ENCODE data around the gene KLF16.
A peak's percentile ranks its signal among the peaks of the same experiment; 100 is the strongest.

Gene KLF16

DNA sequence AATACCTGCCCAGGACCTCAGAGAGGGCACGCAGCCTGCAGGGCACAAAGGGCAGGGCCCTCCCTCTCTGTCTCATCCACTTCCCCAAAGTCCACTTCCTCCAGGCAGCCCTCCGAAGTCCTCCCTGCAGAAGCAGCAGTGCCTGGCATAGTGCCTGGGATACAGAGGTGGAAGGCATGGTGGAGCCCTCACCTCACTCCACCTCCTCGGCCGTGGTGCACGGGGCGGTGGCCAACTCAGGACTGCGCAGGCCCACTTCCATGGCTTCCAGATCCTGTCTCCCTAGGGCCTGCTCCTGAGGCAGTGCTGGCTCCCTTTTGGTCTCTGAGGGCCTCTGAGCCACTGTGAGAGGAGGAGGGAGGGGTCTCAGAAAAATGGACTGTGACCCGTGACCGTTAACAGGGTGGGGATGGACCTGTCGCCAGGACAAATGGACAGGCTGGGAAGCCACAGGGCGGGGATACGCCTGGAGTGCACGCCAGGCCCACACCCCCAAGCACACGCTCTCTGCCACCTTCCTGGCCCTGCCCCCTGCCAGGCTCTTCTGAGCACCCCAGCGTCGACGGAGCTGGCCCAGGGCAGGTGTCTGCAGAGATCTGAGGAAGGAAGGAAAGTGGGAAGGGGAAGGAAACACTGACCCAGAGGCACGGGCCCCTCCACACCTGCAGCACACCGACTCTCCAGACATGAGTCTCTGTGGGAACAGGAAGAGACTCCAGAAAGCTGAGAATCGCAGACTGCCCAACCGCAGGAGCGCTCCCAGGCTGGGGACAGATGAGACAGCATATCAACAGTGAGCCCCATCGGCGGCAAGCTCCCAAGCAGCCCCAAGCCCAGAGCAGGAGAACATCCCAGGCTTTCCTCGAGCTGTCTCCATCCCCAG, 23.5 kb downstream of the KLF16 start:
- no peak for DNase-seq

DNA sequence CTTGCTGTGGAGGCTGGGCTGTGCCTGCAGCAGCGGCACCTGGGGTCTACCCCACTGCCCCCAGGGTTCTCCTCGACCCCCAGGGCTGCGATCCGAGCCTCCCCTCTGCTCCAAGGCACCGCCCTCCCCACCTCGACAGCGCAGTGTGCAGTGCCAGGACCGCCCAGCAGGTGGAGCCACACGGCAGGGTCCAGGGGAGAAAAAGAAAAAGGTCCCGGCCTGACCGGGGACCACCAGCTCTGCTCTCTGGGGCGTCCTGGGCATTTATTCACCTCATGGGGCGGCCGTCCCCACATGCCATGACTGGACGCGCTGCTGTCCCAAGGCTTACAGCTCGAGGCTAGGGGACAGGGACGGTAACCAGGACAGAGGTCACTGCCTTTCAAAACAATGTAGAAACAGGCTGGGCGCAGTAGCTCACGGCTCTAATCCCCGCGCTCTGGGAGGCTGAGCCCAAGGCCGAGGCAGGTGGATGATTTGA, 25.7 kb downstream of the KLF16 start:
- DNase-seq, result no peak

DNA sequence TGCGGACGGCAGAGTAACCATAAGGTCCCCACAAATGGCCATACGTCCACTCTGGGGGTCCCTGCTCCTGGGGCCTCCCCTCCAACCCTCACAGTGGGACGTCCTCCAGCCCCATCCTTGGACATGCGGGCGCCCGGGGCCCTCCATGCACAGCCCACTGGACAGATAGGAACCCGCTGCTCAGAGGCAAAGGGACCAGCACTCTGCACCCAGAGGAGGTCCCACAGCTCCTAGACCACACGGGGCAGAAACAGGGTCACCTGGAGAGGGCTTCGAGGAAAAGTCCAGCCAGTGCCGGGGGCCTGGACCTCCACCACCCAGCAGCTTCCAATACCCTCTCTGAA, 26.2 kb downstream of the KLF16 start:
- no peak for DNase-seq

DNA sequence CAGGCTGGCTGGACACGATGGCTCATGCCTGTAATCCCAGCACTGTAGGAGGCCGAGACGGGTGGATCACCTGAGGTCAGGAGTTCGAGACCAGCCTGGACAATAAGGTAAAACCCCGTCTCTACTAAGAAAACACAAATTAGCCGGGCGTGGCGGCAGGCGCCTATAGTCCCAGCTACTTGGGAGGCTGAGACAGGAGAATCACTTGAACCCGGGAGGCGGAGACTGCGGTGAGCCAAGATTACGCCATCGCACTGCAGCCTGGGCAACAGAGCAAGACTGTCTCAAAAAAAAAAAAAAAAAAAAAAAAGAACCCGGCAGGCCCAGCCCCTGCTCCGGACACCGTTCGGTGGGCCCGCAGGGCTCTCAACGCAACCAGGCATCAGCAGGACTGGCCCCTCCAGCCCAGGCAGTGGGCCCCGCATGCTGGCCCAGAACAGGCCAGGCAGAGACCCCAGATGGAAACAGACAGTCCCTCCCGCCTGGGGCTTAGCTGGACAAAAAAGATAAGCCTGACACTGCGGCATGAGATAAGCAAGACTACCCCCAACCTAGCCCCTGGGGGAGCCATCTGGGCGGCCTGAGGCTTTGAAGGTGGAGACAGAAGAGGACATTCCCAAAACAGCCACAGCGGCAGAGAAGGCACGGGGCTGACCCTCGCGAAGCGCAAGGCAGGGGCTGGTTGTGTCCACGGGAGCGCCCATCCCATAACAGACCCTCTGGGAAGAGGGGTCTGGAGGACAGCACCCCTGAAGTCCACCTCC, 26.7 kb downstream of the KLF16 start:
- DNase-seq, result no peak

DNA sequence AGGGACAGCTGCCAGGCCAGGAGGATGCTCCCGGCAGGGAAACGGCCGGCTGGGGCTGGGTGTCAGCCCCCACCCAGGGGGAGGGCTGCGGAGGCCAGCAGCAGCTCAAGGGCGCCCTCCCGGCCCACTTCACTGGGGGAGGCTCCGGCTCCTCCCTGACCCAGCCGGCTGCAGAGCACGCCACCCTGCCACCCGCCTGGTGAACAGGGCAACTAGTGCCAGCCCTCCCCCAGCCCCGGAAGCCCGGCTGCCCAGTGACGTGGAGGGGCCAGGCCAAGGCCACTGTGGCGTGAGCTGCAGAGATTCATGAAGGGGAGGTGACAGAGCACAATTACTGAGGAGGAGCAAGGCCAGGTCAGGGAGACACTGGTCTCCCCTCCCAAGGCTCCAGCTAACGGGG, 29.8 kb downstream of the KLF16 start:
- no peak for DNase-seq

DNA sequence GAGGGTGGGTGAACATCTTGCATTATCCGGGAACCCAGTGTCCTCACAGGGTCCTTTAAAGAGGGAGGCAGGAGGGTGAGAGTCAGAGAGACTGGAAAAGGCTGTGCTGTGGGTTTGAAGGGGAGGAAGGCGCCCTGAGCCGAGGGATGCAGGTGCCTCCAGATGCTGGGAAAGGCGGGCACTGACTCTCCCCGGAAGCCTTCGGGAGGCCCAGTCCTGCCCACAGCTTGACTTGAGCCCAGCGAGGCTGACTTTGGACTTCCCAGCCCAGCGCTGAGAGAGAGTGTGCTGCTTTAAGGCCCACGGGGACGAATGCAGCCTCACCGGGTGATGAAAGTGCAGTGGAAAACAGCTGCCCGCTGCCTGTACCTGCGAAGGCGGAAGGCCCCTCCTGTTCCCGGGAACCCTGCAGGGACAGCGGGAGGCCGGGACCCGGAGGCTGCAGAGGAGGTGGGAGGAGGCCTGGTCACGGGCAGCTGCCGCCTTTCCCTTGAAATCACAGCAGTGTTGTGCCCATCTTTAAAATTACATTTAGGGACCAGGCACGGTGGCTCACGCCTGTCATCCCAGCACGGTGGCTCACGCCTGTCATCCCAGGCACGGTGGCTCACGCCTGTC, 31.2 kb downstream of the KLF16 start:
- no peak for DNase-seq

DNA sequence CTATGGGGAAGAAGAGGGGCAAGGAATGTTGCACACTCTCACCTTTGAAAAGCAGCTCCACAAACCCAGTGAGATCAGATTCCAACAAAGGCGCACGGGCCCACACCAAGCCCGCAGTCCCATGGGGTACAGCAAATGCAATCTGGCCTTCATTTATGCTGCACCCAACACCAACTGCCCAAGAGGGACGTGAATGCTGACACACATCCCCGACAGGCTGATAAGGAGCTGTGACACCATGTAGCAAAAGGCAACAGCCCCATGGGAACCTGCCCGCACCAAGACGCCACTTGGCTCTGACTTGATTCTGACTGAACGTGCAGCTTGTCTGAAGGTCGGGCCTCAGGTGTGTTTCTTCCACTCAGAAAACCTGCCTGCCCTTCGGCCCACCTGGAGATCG, 32.4 kb downstream of the KLF16 start:
- DNase-seq, result no peak

DNA sequence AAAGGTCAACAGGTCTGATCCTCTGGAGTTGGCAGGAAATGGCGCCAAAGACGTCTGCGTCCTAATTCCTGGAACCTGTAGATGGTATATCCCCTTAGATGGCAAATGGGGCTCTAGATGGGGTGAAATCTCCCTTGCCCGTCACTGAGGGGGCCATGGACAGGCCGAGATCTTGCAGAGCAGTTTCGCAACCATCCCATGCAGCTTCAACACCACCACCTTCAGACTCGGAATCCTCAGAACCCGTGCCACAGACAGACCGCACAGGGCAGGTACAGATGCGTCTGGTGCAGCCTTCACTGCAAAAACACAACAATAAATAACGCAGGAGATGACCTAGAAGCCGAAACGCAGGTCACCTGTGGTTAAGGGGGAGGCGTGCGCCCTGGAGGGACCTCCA, 32.8 kb downstream of the KLF16 start:
- DNase-seq, result no peak

DNA sequence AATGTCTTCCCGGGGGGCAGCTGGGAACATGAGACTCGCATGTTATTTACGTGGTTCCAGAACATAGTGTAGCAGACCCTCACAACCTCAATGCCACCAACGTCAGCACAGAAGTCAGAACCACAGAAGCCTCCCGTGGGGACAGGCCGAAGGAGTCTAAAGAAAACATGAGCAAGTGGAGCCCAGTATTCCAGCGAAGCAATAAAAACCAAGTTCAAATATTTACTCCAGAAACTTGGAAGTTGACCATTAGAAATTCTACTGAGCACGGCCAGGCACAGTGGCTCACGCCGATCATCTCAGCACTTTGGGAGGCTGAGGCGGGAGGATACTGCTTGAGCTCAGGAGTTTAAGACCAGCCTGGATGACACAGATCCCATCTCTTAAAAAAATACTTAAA, 33.4 kb downstream of the KLF16 start:
- no peak for DNase-seq

DNA sequence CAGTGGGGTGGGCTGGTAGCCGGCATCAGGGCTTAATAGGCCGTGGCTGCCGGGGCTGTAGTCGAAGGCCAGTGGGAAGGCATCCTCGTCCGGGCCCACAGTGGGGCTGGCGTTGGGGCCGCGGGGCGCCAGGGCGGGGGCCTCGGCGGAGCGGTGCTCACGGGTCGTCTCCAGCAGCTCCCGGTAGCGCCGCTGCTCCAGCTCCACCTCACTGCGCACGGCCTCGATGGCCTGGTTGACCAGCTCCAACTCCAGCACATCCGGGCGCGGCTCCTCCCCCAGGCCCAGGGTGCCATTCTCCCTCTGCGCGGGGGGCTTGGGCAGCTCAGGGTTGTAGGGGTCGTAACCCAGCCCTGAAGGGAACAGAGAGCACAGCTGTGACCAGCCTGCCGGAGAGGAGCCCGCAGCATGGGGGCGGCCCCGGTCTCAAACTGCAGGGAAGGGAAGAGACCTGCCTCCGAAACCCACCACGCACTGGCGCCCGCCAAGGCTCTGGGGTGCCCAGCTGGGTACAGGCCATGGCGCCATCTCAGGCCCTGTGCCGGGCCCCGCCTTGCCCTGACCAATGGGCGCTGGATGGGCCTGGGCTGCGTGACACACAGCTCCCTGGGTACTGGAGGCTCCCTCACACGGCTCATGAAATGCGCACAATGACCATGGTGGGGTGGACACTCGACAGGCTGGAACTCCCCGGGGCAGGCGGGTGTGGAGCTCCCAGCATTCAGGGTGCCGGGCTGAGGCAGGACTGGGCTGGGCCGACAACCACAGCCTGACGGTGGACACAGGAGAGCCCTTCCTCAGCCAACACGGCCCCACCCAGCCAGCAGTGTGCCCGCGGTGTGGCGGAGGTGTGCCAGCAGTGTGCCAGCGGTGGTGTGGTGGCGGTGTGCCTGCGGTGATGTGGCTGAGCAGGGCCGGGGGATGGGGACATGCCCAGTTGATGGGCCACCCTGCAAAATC, 34.8 kb downstream of the KLF16 start:
- DNase-seq, result no peak

DNA sequence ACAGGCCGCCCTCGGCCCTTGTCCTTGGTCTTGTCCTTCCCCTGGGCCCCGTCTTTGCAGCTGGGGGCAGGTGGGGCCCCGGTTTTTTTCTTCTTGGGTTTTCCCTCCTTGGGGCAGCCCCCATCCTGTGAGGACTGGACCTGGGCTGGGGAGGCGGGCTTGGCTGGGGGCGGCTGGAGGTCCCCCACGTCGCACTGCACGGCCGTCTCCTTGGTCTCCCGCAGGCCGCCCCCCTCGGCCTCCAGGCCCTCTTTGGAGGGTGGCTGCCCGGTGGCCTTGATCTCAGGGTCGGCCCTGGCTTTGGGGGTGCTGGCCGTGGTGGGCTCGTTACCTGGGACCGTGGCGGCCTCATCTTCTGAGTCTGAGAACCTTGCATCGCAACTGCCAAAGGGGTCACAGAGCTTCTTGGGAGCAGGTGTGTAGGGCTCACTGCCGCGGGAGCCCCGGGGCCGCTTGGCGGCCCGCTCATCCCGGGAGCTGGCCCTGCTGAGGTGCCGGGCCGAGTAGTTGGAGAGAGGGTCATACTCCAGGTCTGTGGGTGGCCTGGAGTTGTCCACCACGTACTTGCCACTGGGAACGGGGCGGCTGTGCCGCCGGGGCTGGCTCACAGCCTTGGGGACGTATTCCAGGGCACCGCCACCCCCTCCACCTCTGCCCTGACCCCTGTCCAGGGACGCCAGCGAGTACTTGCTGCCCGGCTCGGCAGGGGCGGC, 35.7 kb downstream of the KLF16 start:
- DNase-seq, result no peak

DNA sequence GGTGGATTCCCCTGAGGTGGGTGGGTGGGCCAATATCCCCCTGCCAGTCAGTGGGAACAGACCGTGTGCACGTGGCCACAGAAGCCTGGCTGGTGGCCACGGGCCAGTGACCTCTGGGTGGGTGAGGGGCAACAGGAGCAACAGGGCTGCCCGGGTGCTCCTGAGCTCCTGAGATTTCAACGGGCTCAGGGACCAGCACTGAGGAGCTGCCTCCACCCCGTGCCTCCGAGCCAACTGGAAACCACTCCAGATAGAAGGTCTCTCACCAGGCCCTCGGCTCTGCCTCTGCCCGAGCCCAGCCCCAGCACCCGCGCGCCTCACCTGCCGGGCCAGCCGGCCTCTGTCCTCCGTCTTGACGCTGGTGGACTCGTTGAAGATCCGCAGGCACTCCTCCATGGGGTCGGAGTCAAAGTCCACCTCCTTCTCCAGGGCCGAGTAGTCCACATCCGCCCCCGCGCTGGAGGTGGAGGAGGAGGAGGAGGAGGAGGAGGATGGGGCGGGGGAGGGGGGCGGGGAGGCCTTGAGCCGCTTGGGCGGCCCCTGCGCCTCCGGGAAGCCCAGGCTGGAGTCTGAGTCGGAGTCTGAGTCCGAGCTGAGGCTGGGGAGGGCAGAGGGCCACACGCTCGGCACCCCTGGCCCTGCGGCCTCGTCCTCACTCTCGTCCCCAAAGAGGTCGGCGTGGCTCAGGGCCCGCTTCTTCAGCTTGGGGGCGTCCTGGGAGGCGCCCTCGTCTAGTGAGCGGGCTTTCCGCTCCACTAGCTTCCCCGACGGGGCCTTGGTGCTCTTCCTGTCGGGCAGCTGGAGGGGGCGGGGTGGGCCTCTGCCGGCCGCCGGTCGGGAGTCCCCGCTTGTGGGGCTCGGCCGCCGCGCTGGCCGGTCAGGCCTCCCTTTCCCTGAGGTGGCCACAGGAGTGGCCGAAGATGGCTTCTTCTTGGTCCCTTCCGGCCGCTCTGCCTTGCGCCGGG, 36.5 kb downstream of the KLF16 start:
- DNase-seq, result no peak

DNA sequence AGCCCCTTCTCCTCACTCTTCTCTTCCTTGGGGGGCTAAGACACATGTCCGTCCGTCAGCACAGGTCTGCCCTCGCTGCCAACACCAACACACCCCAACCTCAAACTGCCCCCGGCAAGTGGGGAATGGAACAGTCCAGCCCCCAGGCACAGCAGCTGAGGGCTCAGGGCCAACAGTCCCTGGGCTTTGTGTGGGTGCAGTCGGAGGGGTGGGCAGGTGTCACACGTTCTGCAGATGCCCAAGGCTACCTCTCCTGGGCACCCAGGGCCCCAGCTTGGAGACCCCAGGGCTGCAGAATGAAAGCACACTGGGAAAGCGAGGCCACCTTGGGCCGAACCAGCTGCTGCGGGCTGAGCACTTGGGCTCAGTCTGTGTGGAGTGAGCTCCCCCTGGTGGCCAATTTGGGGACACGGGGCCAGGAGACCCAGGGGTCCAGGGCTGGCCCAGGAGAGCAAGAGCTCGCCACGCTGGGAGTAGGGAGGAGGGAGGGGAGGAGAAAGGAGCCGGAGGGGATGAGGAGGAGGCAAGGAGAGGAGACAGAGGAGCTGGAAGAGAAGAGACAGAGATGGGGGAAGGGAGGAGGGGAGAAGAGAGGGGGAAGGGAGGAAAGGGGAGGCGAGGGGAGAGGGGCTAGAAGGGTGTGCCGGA, 37.3 kb downstream of the KLF16 start:
- peak; percentile 15 for DNase-seq

DNA sequence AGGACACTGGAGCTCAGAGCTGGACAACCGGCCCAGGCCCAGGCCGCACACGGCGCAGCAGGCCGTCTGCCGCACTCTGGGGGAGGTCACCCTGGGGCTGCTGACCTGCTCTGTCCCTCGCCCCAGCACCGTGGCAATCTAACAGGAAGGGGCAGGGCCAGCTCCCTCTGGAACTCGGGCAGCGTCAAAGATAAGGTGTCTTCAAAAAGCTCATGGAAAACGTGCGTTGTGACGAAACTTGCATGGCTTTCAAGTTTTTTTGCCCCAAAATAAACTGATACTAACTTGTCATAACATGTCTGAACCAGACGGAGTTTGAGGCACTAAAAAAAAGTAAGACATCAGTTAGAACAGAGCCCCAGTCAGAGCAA, 39.1 kb downstream of the KLF16 start:
- no peak for DNase-seq

DNA sequence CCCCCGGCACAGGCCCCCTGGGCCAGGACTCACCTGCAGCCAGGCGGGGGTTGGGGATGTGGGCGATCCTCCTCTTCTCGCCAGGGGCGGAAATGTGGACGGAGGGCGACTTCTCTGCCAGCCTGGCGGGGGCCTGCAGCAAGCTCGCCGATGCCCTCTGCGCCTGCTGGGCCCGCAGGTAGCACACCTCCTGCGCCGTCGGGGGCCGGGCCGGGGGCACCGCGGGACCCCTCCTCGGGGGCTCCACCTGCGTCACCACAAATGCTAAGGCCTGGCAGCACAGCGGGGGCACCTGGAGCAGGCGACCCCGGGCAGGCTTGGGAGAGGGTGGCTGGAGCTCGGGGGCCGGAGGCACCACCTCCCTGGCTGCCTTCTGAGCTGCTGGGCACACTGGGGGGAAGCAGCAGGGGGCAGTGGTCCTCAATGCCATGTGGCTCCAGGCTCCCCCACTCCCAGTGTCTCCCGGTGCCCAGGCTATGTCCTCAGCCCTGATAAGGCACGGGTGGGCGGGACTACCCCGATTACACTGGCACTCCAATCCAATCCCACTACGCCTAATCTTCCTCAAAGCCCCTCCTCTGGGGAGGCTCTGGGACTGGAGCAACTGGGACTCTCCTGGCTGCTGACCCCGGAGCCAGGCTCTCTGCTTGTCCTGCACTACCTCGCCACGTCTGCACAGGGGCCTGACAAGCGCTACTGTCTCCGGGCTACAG, 39.7 kb downstream of the KLF16 start:
- no peak for DNase-seq

DNA sequence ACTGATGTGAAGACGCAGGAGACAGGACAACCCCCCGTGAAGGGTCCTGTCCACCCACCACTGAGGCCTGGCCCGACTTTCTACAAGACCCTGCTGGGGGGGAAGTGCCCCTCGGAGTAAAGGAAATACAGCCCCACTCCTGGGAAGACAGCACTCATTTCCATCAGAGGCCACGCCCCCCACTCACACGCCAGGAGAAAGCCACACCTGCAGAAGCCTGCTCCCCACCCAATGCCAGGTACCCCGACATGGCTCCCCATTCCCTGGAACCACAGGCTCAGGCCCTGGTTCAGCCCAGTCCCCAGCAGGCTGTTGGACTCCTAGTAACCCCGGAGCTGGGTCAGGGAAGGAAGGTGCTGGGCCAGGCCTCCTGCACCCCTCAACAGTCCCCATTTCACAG, 40.4 kb downstream of the KLF16 start:
- no peak for DNase-seq

DNA sequence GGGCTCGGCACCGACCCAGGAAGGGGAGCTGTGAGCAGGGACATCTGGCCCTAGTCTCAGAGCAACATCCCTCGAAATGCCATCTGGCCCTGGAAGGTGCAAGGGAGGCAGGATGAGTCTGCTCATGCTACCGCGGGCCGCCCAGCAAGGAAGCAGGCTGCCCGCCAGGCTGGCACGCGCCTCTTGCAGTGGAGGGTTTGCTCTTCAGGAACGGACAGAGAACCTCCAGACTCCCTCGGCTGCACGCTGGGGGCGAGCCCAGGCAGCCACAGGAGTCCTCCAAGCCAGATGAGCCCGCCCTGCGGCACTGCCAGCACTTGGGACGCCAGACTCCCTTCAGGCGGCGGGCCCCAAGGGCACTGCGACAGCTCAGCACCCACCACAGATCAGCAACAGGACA, 41.2 kb downstream of the KLF16 start:
- DNase-seq, result no peak

DNA sequence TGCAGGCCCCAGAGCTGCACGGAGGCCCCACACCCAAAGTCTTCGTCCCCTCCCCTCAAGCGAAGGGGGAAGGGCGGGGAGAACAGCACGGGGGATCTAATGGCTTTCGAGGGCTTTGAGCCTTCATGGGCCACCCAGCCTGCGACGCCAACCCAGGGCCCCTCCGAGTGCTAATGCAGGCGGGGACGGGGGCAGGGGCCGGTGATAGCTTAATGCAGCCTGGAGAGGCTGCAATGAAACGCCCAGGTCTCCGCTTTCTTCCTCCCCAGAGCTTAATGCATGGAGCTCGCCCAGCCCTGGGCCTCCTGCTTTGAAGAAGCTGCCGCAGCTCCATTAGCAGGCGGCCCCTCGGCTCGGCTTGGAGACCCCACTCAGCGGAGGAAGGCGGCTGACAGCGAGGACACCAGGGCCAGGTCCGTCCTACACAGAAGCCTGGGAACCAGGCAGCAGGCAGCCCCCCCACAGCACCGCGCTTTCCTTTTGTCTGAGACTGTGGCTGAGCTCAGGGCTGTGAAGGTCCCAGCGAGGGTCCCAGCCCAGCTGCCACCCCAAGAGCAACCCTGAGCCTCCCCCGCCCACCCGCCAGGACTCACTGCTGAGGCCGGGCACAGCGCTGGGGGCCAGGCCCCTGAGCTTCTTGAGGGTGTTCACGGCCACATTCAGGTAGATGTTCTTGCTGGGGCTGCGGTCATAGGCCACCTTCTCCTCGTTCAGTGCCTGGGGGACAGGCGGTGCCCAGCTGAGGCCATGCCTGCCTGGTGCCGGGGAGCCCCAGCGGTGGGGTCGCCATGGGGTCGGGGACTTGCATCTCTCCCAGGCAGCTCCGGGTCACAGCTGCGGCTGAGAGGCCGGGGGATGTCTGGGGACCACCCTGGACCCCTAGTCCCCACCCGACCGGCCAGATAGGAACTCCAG, 43.8 kb downstream of the KLF16 start:
- no peak for DNase-seq
